GM12865 (cell line): ENCODE measurements around the gene CEP112.
A peak's percentile ranks its signal among the peaks of the same experiment; 100 is the strongest.

Experiments used
- DNase-seq: peaks from one replicate; pipeline ENCODE4 v3.0.0; 2010; ENCODE audit warnings: low read depth
- H3K4me3 ChIP-seq: 2 replicates; pipeline ENCODE4 v1.5.1; 2011; ENCODE audit warnings: mild to moderate bottlenecking, low read depth, low read length, control low read depth
- TF ChIP-seq, protein P1 (sequence below): IDR thresholded peaks from 2 replicates; pipeline ENCODE4 v1.5.1; 2011; ENCODE audit warnings: low read length, control low read depth, low read depth, inconsistent platforms; ENCODE audit not compliant: insufficient read depth; ENCODE audit errors: missing control alignments

CEP112 gene

DNA sequence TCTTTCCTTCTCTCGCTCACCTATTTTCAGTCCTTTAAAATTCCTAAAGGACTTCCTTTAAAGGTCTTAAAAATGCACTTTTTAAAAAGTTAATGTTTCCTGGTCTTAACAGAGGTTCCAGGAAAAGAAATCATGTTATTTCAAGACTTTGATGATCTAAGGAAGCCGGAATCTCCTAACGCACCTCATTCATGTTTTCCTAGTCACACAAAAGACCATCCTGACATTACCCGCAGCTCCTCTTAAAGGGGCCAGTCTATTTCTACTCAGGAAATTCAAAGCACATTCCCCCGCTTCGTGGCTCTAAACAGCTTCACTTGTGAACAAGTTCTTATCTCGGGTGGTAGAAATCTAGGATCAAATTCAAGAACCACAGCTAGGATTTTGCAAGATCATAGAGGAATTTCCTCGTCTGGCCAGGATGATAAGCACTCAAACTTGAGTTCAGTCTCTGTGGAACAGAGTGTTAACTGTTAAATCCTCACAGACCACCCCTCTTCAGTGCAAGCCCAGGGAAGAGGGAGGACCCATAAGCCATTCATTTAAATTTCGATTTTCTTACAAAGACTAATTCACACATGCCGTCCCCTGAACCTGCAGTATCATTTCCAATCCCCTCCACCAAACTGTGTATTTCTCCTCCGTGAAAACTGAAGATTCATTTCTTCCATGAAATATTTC is 493.4 kb downstream of the CEP112 start:
- no peak overlapping the region for H3K4me3 ChIP-seq
- no peak for DNase-seq

DNA sequence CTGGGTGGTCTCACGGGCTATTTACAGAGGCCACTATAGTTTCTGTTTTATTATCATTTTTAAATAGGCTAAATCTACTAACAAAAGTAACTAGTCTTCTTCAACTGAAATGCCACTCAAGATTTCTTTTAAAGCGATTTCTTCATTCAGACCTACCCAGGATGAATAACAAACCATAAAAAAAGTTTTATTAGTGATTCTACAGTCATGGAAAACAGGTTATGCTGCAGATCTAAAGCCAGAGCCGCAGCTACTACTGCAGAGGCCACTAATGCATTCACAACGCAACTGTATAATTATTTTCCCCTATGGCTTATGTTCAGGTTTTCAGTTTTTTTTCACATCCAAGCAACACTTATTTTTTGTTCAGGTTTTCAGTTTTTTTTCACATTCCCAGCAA is 494.3 kb downstream of the CEP112 start:
- DNase-seq, result no peak
- TF ChIP-seq, protein P1, sequence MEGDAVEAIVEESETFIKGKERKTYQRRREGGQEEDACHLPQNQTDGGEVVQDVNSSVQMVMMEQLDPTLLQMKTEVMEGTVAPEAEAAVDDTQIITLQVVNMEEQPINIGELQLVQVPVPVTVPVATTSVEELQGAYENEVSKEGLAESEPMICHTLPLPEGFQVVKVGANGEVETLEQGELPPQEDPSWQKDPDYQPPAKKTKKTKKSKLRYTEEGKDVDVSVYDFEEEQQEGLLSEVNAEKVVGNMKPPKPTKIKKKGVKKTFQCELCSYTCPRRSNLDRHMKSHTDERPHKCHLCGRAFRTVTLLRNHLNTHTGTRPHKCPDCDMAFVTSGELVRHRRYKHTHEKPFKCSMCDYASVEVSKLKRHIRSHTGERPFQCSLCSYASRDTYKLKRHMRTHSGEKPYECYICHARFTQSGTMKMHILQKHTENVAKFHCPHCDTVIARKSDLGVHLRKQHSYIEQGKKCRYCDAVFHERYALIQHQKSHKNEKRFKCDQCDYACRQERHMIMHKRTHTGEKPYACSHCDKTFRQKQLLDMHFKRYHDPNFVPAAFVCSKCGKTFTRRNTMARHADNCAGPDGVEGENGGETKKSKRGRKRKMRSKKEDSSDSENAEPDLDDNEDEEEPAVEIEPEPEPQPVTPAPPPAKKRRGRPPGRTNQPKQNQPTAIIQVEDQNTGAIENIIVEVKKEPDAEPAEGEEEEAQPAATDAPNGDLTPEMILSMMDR, result no peak
- no peak overlapping the region for H3K4me3 ChIP-seq

More for the DNA sequence above, 493.4 kb downstream of the CEP112 start:
- TF ChIP-seq, protein P1, result no peak

DNA sequence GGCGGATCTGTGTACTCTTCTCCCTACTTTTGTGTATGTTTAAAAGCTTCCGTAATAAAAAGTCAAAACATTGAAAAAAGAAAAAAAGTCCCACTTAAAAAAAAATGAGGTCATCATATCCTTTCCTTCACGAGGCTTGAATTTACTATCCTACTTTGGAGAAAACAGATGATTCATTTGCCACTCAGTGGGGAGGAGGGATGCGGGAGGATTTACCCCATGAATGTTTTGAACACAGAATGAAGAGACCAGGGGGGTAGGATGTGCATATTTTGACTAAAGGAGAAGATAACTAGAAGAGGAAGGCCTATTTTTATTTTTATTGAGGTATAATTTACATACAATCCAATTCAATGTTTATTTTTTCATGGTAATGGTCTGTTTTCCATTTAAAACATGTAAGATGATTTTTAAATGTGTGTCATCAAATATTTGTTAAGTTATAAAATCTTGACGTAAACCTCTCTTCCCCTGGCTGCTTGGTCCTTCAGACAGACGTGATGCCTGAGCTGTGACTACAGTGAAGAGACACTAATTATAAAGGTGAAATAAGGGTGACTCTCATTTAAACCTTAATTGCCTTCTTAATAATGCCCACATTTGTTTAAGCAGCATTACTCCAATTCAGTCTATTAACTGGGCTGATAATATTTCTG is 495.1 kb downstream of the CEP112 start:
- H3K4me3 ChIP-seq, result no peak overlapping the region
- TF ChIP-seq, protein P1, result no peak
- no peak for DNase-seq

DNA sequence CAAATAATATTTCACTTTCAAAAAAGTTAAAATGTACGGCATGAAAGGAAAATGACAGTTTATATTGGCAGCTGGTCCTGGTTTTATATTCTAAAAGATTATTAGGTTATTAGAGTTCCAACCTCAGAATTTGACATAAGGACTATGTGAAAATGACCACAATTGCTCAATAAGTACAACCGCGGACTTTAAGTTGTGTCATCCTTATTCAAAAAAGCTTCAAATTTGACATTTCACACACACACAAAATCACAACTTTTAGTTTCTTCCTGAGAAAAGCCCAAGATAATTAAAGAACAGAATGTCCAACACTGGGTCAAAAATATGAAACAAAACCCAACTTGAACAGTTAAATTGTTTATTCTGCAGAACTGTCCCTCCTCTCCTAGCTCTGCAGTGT is 497.3 kb downstream of the CEP112 start:
- H3K4me3 ChIP-seq, result no peak overlapping the region
- no peak for DNase-seq
- TF ChIP-seq, protein P1, result no peak

DNA sequence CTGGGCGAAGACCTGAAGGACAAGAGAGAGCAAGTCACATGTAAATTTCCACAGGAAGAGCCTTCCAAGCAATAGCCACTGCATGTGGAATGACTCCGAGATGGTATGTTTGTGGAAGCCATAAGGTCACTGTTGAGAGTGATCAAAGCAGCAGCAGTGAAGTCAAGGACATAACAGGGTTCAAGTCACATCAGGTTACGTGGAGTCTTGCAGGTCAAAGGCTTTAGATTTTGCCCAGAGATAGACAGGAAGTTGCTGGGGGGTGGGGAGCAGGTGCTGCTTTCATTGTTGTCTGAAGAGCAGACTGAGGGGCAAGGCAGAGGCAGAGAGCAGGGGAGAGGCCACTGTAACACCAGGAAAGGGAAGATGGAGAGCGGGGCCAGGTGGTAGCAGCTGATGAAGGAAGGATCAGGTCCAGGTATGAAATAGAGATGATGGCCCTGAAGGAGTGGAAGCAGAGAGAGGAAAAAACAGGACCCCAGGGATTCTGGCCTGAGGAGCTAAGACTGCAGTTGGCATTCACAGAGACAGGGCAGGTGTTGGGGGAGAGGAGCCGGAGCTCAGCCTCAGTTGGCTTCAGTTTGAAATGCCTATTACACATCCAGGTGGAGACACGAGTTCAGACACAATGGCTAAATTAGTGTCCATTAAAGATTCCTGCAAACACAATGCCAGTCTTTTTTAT is 501.2 kb downstream of the CEP112 start:
- peak; percentile 33 for DNase-seq
- TF ChIP-seq, protein P1, result no peak
- H3K4me3 ChIP-seq, result no peak overlapping the region

DNA sequence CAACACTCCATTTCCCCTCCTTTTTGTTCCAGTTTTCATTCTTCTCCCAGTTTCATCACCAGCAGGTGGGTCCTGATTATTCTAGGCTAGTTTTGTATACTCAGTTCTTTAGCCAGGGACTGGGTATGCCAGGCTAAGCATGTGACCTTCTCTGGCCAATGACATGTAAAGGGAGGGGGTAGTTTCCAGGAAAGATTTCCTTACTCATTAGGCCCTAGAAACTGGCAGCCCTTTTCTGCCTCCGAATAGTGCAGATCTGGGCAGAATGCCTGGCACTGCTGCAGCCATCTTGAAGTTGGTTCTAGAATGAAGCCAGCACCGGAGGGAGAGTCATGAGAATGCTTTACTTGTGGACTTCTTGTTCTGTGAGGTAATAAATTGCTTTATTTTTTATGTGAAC is 503.6 kb downstream of the CEP112 start:
- TF ChIP-seq, protein P1, result no peak
- DNase-seq, result no peak
- H3K4me3 ChIP-seq, result no peak overlapping the region
